Measurements from ENCODE around the gene GALNT11. TPM values are rescaled to one million over a fixed set of nuclear protein-coding genes. Genes with fewer than 3 reads are reported as not detected.

Gene GALNT11
- total RNA-seq, 1 experiment from 2014 or later, result 53.7 TPM

- no peak for DNase-seq (ENCODE audit: low spot score)
Measured at GRCh38 chr7:152117356-152117755, 91.9 kb downstream of the GALNT11 start.

GRCh38 chr7:152120210-152120609 lies 94.7 kb downstream of the GALNT11 start:
- DNase-seq (ENCODE audit: low spot score), result no peak

DNA sequence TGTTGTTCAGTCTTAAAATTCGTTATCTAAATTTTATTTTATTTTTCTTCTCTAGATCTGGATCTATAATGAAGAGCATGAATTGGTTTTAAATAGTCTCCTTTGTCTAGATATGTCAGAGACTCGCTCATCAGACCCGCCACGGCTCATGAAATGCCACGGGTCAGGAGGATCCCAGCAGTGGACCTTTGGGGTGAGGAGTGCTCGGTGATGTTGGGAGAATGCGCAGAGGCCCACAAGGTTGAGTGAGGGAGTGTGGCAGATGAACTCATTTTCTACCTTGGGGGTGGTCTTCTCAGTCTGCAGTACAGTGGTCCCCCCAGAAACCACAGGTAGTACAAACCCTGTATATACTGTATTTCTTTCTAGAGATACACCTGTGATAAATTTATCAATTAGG lies 95.3 kb downstream of the GALNT11 start:
- no peak for DNase-seq (ENCODE audit: low spot score)

DNA sequence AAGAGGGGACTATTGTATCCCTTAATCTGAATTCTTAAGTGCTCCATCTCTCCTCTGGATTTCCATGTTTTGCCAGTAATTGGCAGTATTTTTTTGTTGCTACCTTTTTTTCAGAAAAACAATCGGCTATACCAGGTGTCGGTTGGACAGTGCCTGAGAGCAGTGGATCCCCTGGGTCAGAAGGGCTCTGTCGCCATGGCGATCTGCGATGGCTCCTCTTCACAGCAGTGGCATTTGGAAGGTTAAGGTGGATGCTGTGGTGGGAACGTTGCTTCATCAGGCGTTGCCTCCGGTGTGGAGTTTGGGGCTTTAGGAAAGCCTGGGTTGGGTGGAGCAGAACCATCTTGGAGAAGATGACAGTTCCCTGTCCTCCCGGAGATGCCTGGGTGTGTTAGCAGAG lies 96.0 kb downstream of the GALNT11 start:
- DNase-seq (ENCODE audit: low spot score), result no peak

DNA sequence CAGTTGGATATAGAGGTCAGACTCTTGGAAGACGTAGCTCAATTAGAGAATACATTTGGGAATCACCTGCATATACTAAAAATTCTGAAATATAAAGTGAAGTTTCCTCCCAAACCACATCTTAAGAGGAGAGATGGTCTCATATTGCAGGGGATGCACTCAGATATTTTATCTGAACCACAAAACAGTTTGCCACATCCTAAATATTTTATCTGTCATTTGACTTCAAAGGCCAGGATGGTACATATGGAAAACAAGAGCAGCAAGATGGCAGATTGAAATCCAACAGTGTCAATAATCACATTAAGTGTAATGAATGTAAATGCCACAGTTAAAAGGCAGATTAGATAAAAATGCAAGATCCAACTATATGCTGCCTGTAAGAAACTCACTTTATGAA lies 97.1 kb downstream of the GALNT11 start:
- no peak for DNase-seq (ENCODE audit: low spot score)

DNA sequence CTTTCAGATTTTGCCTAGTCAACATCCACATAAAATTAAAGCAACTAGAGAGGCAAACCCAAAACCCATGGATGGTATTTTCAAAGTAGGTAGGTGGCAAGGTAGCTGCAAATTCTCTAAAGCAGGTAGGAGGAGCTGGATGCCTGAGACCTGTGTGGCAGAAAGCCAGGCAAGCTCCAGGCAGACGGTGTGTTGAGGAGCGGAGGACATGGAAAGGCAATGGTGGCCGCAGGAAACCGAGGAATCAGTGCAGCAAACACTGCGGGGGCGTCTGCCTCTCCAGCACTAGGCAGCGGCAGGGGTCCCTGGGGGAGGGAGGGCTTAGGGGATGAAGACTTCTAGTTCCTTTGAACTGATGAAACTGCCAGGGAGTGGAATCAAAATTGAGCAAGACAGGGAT lies 101.3 kb downstream of the GALNT11 start:
- no peak for DNase-seq (ENCODE audit: low spot score)

GRCh38 chr7:152127229-152127628 lies 101.8 kb downstream of the GALNT11 start:
- DNase-seq (ENCODE audit: low spot score), result no peak

DNA sequence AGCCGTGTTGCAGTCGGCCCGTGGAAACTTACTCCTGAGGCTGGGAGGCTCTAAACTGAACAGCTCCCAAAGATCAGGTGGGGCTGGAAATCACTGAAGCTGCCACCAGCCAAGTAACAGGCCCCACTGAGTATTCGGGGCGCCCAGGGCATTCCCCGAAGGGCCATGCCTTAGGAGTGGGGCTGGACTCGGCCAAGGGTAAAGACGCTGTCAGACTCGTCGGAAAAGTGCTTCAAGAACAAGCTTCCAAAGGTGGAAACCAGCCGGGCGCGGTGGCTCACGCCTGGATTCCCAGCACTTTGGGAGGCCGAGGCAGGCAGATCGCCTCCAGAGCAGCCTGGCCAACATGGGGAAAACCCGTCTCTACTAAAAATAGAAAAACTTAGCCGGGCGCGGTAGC lies 102.8 kb downstream of the GALNT11 start:
- DNase-seq (ENCODE audit: low spot score), result no peak

- DNase-seq (ENCODE audit: low spot score), result no peak
Measured at GRCh38 chr7:152128741-152129461, 103.4 kb downstream of the GALNT11 start.

DNA sequence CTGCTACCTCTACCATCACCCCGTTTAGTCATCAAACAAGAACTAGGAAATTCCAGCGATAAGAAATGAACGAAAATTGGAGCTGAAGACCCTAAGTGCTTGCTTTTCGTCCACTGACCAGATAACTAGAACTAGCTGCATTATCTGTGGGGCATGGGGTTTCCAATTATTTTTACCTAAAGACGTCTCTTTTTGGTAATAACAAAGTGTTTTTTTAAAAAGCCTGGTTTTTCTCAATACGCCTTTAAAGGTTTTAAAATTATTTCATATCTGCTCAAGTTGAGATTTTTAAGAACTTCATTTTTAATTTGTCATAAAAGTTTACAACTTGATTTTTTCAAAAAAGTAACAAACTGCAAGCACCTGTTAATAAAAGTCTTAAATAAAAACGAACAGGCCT lies 104.2 kb downstream of the GALNT11 start:
- no peak for DNase-seq (ENCODE audit: low spot score)

- no peak for DNase-seq (ENCODE audit: low spot score)
Measured at GRCh38 chr7:152130658-152131590, 105.5 kb downstream of the GALNT11 start.

DNA sequence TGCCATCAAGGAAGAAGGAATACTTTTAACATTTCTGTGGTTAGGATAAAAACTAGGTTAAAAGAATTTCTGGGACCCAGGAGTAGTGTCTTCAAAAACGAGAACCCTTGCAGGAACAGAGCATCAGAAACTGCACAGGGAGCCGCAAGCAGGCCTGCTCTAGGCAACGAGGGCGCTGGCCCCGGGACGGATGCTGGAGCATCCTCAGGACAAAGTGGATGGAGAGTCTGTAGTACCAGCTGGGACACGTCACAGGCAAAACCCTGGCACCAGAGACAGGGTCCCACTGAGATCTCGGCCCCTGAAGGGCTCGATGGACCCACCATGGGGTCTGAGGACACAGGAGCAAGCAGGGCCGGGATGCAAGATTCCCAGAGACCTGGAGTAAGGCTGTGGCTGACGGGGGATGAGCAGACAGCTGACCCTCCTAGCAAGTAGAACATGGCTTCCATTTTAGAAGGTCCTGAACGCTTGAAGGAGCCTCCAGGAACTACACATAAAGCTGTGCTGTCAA lies 106.6 kb downstream of the GALNT11 start:
- DNase-seq (ENCODE audit: low spot score), result no peak

GRCh38 chr7:152132812-152133211 lies 107.3 kb downstream of the GALNT11 start:
- DNase-seq (ENCODE audit: low spot score), result no peak

DNA sequence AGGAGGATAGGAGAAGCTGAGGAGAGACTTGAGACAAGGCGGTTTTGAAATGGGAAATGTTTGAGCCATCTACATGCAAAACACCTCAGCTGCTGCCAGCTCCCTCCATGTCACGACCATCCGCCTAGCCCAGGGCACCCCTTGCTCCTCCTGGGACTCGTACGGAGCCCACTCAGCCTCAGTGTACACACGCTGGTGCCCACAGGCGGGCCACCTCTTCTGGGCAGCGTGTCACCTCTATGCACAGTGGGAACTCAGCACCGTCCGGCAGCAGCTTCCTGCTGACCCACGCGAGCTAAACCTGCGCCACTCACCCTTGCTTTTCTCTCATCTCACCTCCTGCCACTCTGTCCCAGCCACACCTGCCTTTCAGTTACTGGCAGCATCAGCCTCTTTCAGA lies 108.3 kb downstream of the GALNT11 start:
- DNase-seq (ENCODE audit: low spot score), result no peak

GRCh38 chr7:152136686-152137085 lies 111.2 kb downstream of the GALNT11 start:
- DNase-seq (ENCODE audit: low spot score), result no peak

DNA sequence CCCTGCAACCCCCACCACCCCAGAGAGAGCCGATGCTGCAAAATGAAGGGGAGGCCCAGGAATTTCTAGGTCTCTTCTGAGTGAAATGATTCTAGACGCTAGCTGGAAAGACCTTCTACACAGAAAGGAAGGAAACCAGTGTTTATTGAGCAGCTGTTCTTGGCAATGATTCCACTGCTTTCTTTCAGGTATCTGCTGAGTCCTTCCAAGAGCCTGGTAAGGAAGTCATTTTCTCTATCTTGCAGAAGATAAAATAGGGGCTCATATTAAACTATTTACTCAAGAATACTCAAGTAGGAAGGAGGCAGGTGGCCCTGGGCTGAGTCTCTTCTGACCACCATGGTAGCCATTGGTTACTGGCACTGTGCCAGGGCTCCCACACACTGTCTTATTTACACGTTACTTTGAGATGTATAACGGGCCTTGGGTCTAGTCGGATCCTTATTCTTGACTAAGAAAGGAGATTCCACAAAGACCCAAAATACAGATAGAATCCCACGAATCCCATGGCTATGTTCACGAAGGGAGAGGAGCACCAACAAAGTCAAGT lies 112.1 kb downstream of the GALNT11 start:
- DNase-seq (ENCODE audit: low spot score), result no peak

- no peak for DNase-seq (ENCODE audit: low spot score)
Measured at GRCh38 chr7:152140067-152140466, 114.6 kb downstream of the GALNT11 start.

DNA sequence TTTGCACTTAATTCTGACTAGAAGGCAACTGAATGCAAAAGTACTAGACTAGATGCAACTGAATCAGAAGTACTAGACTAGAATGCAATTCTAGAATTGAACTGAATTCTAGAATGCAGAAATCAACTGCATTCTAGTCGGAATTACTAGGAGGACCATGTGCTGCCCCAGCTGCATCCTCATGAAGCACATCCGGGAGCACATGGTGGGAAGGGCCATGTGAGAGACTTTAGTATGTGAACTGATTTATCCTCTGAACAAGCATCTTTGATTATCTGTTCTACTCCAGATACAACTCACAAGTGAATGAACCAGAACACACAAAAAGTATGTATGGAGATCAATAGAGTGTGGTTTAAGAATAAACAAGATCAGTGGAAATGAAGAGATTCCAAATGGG lies 115.1 kb downstream of the GALNT11 start:
- no peak for DNase-seq (ENCODE audit: low spot score)

GRCh38 chr7:152142976-152143595 lies 117.6 kb downstream of the GALNT11 start:
- no peak for DNase-seq (ENCODE audit: low spot score)

- no peak for DNase-seq (ENCODE audit: low spot score)
Measured at GRCh38 chr7:152144557-152145245, 119.2 kb downstream of the GALNT11 start.

GRCh38 chr7:152145853-152146466 lies 120.5 kb downstream of the GALNT11 start:
- DNase-seq (ENCODE audit: low spot score), result peak; percentile 47
